Activated T-helper 9 cell treated with anti-CD3 and anti-CD28 coated beads, Interleukin-2, amount 50 U/mL, for 16 hours (primary cell): ENCODE measurements around the gene HLTF.
A peak's percentile ranks its signal among the peaks of the same experiment; 100 is the strongest.
"Not testable (repeated sequence)": the region's sequence is repeated elsewhere in the genome, so short reads cannot be mapped to it uniquely, and the experiment has no call there.

Experiments
- DNase-seq: peaks from one replicate; pipeline ENCODE4 v3.0.0-alpha.2; 2020; ENCODE audit warnings: low read depth

The HLTF gene

GRCh38 chr3:148991219-148992026 is 94.9 kb downstream of the HLTF start, which contains the start of gene GYG1:
TSS of gene GYG1 (plus strand) at chr3:148991540. CDS start at chr3:148991641, 101 bp downstream.
- DNase-seq = peak; percentile 78

GRCh38 chr3:148990236-148990635 is 96.1 kb downstream of the HLTF start:
- no peak for DNase-seq

- not testable (repeated sequence) for DNase-seq
Observed at GRCh38 chr3:148987551-148987950, 98.8 kb downstream of the HLTF start.

GRCh38 chr3:148981273-148981672 is 105.1 kb downstream of the HLTF start:
- DNase-seq = no peak
